ENCODE measurements around the gene ZNF658.
"Not testable (repeated sequence)": the region's sequence is repeated elsewhere in the genome, so short reads cannot be mapped to it uniquely, and the experiment has no call there.

- not testable (repeated sequence) for TF ChIP-seq CTCF (IDR thresholded peaks at IDR 0.05); POLR2A (IDR thresholded peaks at IDR 0.05; ENCODE audit: low read depth); POLR2AphosphoS5 (IDR thresholded peaks at IDR 0.05)
Measured at GRCh38 chr9:66880605-66881004, 19.9 kb upstream of the ZNF658 start.

Measured in esophagus muscularis mucosa (tissue), 3 donors.